GM03348 (cell line): Measurements from ENCODE around the gene NEU2.
A peak's percentile ranks its signal among the peaks of the same experiment; 100 is the strongest.
"Not testable (repeated sequence)": the region's sequence is repeated elsewhere in the genome, so short reads cannot be mapped to it uniquely, and the experiment has no call there.

Experiments
- DNase-seq: peaks from one replicate; pipeline ENCODE4 v3.0.0; 2012; ENCODE audit warnings: low spot score

The NEU2 gene

DNA sequence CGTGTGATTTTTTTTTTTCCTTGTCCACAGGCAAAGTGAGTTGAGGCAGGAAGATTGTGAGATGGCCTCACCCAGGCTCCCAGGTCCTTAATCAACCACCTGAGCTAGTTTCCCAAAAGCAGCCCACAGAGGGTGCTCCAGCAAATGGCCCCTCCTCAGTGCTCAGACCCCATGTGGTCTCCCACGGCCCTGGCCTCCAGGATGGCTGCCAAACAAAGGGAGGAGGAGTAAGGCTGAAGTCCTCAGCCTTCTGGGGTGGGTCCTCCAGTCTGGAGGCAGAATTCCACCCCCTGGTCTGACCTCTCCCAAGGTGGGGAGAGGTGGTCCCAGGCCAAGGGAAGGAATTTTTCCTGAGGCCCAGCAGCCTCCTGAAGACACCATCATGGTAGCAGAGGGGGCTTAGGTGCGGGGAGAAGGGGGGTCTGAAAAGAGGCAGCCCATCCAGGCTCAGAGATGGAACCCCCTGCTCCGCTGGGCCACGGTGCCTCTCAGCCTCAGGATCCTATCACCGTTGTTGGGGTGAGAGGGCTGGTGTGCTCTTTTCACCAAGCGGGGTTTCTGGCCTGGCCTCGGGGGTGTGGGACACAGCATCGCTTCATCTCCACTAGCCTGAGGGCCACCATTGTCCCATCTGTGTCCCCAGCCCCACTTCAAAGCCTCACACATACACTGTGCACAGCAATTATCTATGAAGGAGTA lies 21.8 kb upstream of the NEU2 start:
- no peak for DNase-seq

DNA sequence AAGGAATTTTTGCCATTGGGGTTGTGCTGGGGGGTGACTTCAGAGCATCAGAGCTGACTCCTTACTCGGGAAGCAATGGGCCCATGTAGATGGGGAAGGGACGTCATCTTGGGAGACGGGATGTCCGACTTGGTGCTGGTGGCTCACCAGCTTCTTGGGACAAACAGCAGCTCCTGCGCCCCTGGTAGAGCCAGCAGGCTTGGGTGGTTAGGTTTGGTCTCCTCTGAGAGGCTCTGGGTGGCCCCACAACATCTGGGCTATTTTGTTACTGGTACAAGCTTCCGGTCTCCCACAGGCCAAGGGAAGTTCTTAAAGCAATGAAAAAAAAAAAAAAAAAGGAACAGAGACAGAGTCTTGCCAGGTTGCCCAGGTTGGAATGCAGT lies 21.2 kb upstream of the NEU2 start:
- no peak for DNase-seq

DNA sequence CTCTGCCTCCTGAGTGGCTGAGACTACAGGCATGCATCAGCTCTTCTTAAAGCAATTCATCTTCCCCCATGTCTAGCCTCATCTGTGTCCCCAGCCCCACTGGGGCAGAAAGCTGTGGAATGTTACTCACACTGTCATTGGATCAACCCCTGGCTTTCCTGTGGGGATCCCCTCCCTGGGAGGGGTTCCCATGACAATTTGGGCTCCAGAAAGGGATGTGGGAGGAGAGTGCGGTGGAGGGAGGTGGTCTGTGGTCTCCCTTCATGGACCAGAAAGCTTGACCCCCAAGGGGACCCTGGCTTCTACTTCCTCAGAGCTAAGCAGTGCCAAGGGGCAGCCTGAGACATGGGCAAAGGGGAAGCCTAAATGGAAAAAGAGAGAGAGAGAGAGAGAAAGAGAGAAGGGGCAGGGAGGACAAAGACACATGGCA lies 20.8 kb upstream of the NEU2 start:
- DNase-seq: no peak

DNA sequence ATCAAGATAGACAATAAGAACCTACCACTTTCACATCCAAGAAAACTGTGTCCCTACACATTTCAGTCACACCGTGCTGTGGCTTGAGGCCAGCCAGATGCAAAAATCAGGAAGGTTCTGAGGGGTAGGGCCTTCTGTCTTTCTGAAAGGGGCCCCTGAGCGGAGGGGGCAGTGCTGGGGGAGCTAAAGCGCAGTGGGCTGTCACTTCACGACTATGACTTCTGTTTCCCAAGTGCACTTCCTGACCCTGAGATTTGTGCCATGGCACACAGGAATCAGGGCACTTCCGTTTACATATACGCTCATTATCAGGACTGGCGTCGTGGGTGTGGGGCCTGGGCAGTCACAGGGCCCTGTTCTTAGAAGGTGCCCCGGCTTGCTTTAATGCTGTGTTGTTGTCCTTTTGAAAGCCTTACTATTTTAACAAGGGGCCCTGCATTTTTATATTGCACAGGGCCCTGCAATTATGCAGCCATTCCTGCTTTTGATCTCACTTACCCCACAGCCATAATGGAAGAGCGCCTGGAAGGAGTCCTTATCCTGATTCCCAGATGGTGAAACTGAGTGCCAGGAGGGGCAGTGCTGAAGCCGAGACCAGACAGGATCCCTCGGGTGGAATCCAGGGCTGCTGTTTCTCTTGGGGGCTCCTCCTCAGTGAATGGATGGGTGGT lies 20.0 kb upstream of the NEU2 start:
- no peak for DNase-seq

DNA sequence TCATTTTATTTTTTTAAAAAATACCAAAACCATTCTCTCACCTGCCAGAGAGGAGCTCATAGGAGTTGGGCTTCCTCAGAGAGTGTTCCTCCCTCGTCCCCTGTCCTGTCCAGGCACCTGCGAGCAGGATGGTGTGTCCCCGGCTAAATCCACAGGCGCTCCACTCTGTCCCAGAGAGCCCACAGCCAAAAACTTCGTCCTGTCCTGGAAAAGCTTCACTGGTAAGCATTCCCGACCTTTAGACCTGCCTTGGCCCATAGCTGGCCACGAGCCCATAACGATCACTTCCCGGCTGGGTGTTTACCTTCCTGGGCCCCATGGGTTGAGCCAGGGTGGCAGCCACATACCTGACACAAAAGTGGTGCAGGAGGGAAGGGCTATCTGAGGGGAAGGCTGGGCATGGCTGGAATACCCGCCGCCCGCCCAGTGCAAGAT lies 19.4 kb upstream of the NEU2 start, which contains the start of gene NGEF:
TSS of gene NGEF (minus strand) at position 230 of the 435 bp plus-strand sequence. CDS start 38,366 bp downstream, outside the sequence.
- no peak for DNase-seq

DNA sequence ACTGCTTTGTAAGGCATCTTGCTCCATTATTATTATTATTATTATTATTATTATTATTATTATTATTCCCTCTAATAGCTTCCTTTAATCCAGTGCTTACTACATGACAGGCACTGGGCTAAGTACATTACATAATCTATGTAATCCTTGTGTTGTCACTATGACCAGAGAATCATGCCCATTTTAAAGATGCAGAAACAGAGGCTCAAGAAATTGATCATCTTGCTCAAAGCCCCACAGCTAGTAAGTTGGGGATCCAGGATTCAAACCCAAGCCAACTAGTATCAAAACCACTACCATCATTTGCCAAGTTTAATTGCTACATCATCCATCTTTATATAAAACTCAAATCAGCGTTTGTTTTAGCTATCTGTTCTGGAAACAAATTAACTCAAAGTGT lies 18.8 kb upstream of the NEU2 start:
- DNase-seq: no peak

DNA sequence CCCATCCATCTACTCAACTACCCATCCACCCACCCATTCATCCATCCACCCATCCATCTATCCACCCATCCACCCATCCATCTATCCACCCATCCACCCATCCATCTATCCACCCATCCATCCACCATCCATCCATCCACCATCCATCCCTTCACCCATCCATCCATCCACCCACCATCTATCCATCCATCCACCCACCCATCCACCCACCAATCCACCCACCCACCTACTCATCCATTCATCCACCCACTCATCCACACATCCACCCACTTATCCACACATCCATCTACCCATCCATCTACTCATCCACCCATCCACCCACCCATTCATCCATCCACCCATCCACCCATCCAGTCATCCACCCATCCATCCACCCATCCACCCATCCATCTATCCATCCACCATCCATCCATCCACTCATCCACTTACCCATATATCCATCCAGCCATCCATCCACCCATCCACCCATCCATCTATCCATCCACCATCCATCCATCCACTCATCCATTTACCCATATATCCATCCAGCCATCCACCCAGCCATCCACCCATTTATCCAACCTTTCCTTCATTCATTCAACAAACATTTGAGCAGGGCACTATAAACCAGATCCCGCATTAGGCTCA lies 17.3 kb upstream of the NEU2 start:
- DNase-seq: no peak

DNA sequence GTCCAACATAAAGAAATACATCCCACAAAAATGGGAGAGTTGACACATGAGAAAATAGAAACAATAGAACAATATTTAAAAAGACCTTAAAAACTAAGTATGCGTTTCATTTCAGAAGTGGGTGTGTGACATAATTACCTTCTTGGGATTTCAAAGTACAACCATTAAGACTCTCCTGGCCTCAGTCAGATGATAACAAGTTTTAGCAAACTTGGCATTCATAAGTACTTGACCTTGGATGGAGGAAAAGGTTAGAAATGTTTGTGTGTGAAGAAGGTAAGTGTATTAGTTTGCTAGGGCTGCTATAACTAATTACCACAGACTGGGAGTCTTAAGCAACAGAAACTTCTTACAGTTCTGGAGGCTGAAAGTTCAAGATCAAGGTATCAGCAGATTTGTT lies 14.5 kb upstream of the NEU2 start:
- no peak for DNase-seq

DNA sequence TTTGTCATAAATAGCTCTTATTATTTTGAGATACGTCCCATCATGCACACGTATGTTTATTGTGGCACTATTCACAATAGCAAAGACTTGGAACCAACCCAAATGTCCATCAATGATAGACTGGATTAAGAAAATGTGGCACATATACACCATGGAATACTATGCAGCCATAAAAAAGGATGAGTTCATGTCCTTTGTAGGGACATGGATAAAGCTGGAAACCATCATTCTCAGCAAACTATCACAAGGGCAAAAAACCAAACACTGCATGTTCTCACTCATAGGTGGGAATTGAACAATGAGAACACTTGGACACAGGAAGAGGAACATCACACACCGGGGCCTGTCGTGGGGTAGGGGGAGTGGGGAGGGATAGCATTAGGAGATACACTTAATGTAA lies 12.9 kb upstream of the NEU2 start:
- not testable (repeated sequence) for DNase-seq

DNA sequence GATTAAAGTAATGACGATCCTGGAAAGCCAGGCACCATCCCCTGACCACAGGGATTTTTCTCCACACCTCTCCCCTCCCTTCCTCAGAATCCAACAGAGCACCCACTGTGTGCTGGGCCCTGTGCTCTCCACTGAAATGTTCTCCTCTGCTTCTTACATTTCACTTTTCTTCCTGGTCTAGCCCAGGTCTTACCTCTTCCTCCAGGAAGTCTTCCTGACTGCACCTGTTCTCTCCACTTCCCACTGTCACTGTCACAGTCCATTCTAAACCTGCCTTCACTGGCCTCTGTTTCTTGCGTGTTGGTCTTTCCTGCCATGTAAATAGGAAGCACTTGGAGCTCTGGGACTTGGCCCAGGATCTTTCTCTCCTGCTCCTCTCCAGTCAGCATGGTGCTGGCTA lies 12.0 kb upstream of the NEU2 start:
- no peak for DNase-seq

DNA sequence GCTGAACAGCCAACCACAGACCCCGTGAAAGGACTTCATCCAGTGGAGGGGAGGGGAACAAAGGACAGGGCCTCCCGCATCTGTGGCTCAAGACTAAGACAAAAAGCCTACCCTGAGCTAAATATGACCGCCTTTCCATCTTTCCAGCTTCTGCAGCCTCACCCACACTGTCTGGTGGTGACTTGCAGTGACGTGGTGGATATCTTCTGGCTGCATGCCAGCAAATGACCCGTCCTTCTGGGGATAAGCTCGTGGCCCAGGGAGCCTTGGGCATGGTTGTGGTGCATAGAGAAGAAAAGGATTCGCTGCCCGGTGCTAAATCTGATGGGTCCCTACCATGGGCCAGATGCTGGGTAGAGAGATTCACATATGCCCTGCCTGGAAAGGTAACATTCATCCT lies 10.7 kb upstream of the NEU2 start:
- no peak for DNase-seq

DNA sequence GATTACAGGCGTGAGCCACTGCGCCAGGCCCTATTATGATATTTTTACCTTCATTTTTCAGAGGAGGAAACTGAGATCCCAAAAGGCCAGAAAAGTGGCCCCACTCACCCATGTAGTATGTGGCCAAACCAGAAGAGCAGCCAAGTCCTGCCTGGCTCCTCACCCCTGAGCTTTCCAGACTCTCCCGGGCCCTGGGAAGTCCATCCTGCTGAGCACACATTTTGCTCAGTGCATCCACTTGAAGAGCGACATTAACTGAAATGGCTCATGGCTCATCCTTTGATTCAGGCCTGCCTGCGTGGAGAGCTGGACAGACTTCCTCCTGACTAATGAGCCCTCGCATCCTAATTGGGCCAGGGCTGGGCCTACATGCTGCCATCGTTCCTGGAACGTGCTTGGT lies 9.9 kb upstream of the NEU2 start:
- no peak for DNase-seq

DNA sequence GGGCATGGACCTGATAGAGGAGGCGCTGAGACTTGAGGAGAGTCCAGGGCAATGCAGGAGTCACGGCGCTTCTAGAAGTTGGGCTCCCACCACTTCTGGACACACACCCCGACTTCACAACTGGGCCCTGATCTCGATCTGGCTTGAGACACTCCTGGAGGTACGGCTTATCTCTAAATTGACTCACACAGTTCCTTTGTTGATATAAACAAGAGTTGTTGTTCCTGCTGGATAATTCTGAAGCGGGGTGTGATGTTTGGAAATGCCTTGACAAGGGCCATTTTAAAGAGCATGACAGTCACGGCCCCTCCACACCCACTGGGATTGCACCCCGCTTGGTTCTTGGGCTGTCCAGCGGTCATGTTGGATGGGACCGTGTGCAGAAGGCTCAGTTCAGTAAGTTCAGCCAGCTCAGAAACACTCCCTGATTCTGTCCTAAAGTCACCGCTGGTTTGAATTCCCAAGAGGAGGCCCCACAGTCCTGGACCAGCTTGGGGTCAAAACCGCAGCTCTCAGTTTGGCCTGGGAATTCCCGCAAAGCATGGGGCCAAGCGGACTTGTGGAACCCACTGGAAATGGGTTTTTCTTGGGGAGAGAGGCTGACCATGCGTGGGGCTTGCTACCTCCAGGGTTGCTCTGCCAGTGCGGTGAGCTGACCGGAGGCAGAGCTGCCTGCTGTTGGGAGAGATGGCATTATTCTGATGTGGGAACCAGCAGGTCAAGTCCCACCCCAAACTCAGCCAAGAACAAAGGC lies 9.3 kb upstream of the NEU2 start:
- no peak for DNase-seq

DNA sequence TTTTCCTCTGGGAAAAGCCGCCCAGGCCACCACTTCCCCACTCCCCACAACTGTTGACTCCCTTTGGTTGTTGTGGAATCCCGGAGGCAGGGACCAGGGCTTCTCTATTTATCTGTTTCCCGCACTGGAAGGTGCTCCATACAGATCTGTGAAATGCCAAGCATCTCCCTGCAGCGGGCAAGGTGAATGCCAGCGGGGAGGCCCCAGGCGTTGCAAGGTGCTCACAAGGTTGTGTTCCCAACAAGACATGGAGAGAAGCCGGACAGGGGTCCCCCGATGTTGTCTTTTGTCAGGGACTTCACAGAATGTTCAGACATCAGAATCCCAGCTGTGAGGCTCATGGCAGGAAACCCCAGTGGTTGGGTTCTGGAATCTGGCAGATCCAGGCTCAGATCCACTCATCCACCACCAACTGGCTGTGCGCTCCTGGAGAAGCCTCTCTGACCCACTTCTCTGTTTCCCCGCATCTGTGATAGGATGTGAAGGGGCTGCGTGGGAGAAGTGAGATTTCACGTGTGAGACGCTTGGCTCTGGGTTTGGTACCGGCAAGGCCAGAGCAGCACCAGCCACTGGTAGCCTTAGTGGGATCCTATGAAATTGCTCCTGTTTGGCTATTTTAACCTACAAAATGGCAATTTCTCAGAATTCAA lies 8.6 kb upstream of the NEU2 start:
- DNase-seq: no peak

DNA sequence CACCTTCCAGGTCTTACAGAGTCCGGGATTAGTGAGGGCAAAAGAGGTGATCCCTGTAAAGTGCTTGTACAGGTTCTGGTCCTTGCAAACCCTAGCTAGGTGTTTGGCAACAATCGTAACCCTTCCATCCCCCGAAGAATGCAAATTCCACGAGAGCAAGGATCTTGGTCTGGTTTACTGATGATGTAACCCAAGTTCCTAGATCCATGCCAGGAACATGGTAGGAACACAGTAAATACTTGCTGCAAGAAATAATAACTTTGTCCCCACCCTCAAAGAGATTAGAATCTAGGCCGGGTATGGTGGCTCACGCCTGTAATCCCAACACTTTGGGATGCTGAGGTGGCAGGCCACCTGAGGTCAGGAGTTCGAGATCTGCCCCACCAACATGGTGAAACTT lies 6.8 kb upstream of the NEU2 start:
- peak; percentile 27 for DNase-seq

DNA sequence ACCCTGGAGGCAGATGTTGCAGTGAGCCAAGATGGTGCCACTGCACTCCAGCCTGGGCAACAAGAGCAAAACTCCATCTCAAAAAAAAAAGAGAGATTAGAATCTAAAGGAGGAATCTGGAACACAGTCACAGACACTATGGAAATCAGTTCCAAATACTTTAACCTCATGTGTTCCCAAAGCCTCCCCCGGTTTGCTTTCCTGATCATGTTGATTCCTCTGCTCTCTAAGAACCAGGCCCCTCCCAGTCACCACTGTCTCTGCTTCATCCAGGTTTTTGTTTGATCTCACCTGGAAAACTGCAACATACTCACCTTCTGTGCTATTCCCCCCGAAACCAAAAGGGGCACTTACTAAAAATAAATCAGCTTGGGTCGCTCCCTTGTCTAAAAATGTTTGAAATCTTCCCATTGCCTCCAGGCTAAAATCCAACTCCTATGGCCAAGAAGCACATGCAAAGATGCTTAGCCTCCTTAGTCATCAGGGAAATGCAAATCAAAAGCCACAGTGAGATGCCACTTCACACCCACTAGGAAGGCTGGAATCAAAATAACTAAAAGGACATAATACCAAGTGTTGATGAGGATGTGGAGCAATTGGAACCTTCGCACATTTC lies 6.2 kb upstream of the NEU2 start:
- peak; percentile 61 for DNase-seq

DNA sequence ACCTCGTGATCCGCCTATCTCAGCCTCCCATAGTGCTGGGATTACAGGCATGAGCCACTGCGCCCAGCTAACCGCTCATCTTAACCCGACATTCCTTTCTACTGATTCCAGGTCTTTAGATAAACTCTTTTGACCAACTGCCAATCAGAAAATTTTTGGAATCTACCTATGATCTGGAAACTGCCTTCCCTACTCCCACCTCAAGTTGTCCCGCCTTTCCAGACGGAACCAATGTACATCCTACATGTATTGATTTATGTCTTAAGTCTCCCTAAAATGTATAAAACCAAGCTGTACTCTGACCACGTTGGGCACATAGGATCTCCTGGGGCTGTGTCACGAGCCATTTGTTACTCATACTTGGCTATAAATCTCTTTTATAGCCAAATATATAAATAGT lies 3.2 kb upstream of the NEU2 start:
- DNase-seq: no peak

DNA sequence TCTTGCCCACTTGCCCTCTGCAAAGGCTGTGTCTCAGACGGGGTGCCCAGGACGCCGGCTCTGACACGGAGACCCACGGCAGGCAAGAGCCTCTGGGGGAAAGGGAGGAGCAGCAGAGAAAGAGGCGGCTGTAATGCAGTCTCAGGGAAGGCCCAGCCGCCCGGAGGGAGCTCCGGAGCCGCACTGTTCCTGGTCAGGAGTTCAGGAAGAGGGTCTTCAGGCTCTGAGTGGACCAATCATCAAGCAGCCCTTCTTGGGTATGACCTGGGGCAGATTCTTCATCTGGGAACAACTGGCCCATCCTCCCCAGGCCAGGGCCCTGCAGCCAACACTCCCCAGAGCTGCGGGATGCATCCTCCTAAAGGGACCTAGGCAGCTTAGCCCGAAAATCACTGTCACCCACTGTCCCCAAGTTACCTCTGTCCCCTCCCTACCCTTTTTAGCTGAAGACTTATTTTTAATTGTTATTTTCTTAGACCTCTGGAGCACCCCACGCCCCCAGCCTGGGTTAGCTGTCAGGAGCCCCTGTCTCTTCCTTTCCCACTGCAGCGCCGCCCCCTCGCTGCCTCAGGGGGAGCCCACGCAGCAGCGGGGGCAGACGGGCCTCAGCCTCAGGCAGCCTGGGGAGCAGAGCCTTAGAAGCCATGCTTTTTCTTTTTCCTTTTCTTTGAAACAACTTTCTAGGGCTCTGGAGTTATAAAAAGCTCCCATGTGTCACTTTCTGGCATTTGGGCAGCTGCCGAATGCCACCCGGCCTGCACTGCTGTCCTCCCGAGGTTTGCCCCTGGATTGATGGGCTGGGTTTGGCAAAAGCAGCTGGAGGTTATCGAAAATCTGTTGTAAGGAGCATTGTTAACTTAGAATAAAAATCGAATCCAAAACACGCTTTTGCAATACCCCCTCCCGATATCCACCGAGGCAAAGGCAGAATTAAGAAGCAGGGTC lies 644 bp upstream of the NEU2 start:
- DNase-seq: no peak

DNA sequence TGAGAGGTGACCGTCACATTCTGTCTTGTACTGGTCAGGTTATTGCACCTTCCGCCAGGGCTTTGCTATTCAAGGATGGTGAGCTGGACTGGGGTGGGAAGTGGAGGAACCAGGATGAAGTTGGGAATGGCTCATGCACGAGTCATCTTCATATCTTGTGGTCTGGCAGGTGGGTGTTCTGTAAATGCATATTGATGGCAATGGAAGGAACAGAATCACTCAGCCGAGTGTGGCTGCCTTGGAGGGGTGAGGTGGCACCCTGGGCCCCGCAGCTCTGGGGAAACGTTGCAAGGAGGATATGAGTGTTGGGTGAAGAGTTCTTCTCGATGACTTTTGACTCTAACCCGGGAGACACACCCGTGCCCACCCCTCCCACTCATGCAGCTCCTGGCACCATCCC lies 1.2 kb downstream of the NEU2 start:
- peak; percentile 23 for DNase-seq

DNA sequence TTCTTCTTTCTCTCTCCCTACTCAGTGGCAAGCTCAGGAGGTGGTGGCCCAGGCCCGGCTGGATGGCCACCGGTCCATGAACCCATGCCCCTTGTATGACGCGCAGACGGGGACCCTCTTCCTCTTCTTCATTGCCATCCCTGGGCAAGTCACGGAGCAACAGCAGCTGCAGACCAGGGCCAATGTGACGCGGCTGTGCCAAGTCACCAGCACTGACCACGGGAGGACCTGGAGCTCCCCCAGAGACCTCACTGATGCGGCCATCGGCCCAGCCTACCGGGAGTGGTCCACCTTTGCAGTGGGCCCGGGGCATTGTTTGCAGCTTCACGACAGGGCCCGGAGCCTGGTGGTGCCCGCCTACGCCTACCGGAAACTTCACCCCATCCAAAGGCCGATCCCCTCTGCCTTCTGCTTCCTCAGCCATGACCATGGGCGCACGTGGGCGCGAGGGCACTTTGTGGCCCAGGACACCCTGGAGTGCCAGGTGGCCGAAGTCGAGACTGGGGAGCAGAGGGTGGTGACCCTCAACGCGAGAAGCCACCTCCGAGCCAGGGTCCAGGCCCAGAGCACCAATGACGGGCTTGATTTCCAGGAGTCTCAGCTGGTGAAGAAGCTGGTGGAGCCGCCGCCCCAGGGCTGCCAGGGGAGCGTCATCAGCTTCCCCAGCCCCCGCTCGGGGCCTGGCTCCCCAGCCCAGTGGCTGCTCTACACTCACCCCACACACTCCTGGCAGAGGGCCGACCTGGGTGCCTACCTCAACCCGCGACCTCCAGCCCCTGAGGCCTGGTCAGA lies 1.8 kb downstream of the NEU2 start:
- DNase-seq: no peak
